Measurements from ENCODE around the gene RHBDL1.

The RHBDL1 gene

DNA sequence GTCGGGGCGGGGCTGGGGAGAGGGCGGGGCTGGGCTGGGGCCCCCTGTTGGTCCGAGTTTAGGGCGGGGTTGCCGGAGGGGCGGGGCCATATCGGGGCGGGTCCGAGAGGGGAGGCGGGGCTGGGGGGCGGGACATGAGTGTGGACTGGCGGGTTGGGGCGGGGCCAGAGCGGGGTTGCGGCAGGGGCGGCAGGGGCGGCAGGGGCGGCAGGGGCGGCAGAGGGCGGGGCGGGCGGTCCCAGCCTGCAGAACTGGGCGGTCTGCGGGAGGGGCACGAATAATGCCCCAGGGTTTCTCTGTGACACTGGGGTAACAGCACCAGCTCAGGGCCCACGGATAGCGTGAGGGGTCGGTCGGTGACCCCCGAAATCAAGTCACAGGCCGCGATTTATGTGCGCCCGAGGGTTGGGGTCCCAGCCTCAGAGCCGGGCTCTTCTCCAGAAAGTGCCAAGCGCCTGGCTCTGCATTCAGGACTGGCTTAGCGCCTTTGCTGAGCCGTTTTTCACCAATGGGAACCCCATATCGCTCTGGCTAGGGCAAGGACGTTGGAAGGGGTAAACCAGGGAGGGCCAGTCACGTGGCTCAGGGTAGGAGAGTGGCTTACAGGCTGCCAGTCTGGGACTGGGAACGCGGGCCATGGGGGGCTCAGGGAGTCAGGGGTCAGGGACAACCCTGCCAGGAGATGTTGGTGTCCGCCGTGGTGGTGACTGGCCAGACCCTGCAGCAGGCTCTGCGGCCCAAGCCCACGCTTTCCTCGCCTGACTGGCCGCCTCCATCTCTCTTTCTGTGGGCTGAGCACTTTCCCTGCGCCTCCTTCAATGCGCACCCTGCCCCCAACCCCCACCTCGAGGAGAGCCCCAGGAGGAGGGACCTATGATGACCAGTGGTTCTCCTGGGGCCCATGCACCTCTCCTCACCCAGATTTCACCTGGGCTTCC lies 38.1 kb upstream of the RHBDL1 start:
- peak; percentile 76 for DNase-seq (ENCODE audit: low read depth)

DNA sequence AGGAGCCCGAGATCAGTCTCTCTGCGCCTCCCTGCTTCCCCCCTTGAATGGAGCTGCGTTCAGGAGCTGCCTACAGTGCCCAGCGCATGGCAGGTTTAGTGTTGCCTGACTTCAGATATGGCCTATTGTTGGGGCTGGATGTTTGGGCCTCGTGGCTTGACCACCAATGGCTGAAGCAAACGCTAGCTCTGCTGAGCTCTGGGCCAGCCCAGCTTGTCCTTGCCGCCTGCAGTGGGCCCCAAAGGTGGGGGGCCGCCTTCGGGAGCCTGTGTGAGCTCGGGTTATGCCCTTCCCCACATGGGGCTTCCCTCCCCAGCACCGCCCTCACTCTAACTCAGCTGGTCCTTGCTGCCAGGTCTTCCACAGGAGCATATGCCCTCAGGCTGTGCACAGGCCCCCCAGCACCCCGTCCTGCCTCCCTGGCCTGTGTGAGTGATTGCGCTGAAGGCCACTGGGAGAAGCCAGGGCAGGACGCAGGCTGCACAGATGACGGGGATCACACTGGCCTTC lies 37.4 kb upstream of the RHBDL1 start:
- DNase-seq (ENCODE audit: low read depth) = no peak

DNA sequence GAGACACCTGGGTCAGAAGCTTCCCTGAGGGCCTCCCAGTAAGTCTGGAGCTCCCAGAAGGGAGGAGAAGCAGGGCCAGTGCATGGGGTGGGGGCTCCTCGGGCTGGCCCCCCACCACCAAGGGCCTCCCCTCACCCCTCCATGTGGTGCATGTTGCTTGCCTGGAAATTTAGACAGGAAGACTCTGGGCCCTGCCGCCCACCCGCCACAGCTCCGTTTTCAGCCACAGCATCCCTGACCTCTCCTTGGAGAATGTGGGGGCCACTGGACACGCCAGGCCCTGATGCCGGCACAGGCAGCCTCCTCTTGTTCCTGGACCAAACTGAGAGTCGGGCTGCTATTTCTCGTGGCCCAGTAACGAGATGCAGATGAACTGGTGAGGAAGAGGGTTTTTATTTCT lies 36.6 kb upstream of the RHBDL1 start:
- DNase-seq (ENCODE audit: low read depth) = no peak

DNA sequence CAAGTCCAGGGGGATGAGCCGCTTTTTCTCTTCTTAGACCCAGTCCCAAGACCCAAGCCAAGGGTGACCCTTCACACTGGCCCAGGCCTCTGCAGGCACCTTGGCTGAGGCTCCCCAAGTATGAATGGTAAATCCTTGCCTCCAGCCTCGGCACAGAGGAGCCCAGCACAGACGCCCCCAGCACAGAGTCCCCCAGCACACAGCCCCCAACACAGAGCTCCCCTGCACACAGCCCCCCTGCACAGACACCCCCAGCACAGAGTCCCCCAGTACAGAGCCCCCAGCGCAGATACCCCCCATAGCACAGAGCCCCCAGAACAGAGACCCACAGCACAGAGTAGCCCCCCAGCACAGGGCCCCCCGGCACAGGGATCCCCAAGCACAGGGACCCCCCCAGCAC lies 34.9 kb upstream of the RHBDL1 start:
- DNase-seq (ENCODE audit: low read depth) = no peak

DNA sequence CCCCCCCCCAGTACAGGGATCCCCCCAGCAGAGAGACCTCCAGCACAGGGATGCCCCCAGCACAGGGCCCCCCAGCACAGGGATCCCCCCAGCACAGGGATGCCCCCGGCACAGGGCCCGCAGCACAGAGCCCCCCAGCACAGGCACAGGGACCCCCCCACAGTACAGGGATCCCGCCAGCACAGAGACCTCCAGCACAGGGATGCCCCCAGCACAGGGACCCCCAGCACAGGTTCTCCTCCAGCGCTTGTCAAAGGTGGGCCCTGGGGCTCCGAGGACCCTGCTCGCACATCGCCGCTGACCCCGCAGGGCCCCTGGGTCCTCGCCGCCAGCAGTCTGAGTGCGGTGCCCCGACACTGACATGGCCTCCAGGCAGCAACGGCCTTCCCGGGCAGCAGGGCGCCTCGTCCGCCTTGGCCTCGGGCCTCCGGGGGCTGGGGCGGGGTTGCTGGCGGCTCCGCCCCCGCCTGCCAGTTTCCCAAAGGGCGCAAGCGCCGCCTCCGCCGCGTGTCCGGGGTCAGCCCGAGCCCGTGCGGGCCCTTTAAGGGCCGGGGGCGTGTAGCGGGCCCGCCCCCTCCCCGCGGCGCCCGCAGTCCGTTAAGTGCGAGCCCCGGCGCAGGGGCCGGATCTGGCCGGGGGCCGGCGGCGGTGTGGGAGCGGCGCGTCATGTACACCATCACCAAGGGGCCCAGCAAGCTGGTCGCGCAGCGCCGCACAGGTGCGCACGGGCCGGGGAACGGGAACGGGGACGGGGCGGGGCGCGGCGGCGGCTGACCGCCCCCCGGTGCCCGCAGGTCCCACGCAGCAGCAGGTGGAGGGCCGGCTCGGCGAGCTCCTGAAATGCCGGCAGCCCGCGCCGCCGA lies 33.9 kb upstream of the RHBDL1 start, which contains the start of gene MCRIP2:
MCRIP2 (plus strand) TSS at position 503 of the 863 bp plus-strand sequence; CDS start at position 667, 164 bp downstream.
- DNase-seq (ENCODE audit: low read depth) = peak; percentile 77

DNA sequence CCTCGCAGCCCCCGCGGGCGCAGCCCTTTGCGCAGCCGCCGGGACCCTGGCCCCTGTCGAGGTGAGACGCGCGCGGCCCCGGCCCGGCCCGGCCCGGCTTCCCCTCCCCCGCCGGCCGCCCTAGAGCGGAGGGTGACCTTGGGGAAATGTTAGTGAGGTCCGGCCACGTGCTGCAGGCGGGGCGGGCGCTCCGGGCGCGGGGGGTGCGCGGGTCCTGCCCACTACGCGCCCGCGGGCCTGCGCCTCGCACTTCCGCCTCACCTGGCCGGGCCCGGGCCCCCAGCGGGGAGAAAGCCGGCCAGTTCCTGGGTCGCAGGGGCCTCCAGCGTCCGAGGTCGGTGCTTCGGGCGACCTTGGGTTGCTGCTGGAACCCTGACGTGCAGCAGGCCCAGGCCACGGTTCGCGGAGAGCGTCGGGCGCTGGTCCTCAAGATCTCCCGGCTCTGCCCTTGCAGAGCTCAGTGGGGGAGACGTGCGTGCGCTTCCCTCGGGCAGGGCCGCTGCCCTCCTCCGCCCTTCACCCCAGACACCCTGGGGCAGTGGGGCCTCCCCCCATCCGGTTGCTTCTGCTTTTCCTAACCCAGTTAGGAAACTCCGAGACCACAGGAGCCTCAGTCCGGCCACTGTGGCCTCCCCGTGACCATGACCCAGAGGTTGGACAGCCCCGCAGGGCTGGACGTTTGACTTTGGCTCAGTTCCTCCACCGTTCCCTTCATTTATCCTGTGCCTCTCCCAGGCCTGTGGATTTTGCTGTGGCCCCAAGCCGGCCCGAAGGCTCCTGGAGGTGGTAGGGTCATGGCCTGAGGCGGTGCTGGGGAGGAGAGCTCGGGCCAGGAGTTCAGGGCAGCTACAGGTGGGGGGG lies 33.1 kb upstream of the RHBDL1 start:
- DNase-seq (ENCODE audit: low read depth) = peak; percentile 36

DNA sequence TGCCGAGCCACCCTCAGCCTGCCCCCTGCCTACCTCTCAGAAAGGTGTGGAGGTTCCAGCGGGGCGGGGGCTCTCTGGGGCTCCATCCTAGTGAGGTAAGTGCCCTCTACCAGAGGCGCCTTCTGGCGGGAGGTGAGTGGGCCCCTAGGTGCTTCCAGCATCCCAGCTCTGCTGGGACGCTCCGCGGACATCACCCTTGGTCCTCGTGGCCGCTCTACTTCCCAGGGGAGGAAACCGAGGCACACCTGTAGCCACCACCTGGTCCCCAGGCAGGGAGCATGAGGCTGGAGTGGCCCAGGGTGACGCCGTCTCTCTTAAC lies 32.5 kb upstream of the RHBDL1 start:
- DNase-seq (ENCODE audit: low read depth) = no peak

DNA sequence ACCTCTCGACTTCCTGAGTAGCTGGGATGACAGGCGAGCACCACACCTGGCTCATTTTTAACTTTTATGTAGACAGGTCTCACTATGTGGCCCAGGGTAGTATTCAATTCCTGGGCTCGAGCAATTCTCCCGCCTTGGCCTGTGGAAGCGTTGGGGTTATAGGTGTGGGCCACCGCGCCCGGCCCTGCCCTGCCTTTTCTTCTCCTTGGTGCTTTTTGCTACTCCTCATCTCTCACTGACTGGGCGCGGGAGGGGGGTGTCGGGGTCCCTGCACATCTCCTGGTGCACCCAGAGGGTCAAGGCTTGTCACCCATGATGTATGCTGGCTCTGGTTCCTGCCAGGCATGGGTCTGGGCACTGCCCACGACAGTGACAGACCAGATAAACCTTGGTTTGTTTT lies 30.9 kb upstream of the RHBDL1 start:
- DNase-seq (ENCODE audit: low read depth) = no peak

DNA sequence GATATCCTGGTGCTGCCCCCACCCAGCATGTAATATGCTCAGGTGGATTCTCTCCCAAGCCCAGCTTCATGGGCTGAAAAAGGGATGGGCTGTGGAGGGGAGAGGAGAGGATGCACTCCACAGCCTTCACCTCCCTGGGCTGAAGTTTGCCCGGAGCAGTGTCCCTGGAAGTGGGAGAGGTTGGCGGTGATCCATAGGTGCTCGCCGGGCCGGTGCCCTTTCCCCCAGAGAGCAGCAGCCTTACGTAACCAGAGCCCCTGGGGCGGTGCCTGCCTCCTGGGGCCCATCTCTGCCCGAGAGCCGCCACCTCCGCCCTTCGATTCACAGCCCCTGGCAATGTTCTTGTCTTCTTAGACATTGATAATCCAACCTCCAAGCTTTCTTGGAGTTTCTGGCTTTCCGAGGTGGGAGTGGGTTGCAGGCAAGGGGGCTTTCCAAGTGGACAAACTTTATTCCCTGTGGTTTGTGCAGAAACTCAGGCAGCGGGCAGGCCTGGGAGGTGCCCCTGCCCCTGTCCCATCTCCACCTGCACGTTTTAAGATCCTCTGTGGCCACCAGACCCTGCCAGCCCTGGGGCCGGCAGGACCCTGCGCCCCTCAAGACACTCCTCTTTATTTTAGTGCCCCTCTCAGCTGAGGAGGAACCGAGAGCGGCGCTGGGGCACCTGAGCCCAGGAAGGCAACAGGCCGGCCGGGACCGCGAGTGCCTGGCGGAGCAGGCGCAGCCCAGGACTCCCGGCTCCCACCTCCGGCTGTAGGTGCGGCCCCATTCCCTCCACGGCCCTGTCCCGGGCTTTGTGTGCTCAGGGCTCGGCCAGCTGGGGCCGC lies 29.4 kb upstream of the RHBDL1 start:
- DNase-seq (ENCODE audit: low read depth) = peak; percentile 28

DNA sequence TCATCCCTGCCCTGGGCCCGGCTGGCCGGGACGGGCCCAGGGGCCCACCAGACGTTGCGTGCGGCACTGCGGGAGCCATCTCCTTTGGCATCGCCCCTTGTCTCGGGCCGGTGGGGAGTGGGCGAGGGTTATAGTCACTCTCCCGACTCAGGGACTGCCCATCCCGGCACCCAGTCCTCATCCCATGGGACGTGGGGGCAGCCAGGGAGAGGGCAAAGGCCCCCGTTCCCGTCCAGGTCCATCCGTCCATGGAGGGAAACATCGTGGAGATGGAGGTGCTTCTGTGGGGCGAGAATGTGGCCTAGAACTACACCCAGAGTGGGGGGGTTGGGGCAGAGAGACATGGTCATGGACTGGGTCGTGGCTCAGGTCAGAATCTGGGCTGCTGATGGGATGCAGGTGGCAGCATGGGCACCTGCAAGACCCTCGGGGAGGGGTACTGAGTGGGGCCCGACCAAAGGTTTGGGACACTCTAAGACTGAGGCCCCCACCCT lies 28.7 kb upstream of the RHBDL1 start:
- DNase-seq (ENCODE audit: low read depth) = no peak

DNA sequence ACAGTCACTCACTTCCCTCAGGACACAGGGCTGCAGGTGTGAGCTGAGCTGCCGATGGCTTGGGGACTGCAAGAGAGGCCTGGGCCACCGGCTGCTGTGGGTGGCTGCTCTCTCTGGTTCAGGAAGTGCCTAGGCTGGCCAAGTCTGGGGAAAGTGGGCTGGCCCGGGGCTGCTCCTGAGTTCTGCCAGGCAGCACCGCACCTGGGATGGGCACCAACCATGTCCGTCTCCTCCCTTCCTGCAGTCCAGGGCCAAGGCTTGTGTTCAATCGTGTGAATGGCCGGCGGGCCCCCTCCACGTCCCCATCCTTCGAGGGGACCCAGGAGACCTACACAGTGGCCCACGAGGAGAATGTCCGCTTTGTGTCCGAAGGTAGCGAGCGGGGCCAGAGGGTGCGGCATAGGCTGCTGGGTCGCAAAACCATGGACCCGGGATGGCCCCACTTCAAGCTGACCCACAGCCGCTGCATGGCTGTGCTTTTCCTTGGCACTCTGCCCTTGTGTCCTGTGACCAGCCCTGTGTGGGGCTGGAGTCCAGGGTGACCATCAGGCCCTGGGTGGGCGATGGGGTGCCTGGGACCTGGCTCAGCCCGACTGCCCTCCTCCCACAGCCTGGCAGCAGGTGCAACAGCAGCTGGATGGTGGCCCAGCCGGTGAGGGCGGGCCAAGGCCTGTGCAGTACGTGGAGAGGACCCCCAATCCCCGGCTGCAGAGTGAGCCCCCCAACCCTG lies 28.1 kb upstream of the RHBDL1 start:
- no peak for DNase-seq (ENCODE audit: low read depth)

DNA sequence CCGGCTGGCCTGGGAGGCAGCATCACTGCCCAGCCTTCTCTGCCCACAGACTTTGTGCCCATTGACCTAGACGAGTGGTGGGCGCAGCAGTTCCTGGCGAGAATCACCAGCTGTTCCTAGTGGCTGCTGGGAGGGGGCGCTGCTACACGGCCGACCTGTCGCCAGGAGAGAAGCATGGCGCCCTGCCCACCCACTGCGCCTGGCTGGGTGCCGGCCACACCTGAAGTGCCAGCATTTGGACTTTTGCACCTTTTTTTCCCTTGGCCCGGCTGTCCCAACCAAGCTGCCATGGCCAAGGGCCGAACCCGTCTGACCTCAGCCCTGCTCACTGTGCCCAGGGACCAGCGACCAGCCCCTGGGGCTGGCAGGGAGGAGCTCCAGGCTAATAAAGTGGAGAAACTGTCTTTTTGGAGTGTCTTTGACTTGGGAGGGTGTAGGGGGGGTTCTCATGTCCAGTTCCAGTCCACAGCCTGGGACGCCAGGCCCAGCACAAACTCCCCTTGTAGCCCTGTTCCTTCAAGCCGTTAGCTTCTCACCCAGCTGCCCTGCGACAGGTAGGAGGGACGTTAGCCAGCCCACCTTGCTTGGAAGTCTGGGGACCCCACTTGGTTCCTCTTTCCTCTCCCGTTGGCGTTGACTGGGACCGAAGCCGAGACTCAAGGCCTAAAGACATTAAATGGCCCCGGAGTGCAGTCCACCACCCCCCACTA lies 27.2 kb upstream of the RHBDL1 start:
- peak; percentile 19 for DNase-seq (ENCODE audit: low read depth)

DNA sequence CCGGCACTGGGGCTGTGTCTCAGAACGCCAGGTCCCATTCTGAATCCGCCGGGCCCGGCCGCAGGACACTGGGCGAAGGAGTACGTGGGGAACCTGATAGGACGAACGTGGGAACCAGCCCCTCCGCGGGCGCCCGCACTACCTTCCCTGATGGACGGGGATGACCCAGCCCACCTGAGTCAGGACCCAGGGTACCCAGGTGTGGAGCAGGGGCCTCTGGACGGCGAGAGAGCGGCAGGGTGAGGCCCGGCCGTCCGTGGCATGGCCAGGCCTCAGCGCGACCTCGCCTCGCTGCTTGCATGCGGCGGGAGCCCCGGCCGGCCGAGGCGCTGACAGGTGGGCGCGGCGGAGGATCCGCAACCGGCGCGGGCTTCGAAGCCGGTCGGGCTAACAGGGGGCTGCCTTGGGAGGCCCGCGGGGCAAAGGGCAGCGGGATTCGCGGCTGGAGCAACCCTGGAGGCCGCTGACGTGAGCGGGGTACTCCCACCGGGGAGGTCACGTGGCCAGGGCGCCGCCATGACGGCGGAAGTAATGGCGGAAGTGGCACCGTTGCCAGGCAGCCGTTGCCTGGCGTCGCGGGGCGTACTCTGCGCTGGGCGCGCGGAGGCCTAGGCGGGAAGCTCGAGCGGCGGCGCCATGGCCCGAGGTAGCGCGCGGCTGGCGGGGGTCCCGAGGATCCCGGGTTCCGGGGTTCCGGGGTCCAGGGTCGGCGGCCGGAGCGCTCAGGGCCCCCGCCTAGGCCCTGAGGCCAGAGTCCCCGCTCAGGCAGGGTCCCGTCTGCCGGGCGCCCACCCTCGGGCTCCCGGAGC lies 26.5 kb upstream of the RHBDL1 start, which contains the start of gene WDR90:
WDR90 (plus strand) TSS at position 585 of the 809 bp plus-strand sequence; CDS start at position 637, 52 bp downstream.
- peak; percentile 86 for DNase-seq (ENCODE audit: low read depth)

DNA sequence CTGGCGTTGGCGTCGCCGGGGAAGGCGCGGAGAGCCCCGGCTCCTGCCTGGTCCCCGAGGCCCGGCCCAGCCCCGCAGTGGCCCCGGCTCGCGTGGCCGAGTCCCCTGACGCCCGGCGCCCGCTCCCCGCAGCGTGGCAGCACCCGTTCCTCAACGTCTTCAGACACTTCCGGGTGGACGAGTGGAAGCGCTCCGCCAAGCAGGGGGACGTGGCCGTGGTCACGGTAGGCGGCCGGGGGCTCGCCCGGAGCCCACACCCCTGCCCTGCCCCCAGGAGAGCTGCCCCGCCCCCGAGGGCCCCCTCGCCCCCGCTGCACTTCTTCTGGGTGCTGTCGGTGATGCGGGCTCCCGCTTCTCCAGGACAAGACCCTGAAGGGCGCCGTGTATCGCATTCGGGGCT lies 25.8 kb upstream of the RHBDL1 start:
- no peak for DNase-seq (ENCODE audit: low read depth)

DNA sequence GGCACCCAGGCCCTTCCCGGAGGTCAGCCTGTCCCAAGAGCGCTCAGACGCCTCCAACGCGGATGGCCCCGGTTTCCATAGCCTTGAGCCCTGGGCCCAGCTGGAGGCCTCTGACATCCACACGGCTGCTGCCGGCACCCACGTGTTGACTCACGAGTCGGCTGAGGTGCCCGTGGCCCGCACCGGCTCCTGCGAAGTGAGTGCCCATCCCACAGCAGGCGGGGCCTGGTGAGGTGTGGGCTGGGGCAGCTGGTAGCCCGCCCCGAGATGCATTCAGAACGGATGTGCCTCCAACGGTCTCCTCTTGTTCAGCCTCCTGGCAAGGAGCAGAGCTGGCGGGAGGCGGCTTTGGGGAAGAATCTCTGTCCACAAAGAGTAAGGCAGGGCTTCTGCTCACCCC lies 23.6 kb upstream of the RHBDL1 start:
- DNase-seq (ENCODE audit: low read depth) = no peak

DNA sequence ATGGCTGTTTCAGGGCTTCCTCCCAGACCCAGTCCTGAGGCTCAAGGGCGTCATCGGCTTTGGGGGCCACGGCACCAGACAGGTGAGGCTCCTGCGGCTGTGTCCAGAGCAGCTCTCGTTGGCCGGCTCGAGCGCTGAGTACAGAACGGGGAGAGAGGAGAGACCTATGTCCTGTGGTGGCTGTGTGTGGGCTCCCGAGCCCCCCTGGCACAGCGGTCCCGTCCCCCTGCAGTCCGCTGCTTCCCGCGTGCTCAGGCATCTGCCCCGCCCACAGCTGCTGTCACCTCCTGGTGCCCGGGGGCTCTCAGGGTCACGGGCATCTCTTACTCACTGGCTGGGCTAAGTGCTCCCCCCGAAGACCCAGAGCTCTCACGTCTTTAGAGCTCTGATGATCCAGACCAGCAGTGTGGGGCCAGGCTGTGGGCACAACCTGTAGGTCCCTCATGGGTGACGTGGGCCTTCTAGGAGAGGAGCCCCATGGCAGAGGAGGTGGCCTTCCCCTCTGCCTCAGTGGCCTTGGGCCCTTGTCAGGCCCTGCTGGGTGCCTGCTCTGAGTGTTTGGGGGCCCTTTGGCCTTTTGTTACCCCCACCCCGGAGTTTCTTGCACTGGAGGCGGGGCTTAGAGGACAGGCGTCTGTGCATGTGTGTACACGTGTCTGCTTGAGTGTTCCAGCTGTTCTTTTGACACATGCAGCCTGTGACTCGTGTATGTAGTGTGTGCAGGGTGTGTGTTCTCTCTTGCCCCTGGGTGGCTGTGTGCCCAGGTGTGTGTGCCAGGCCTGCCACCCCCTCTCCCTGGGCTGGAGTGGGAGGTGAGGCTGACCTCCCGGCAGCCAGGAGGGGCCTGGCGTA lies 22.8 kb upstream of the RHBDL1 start:
- DNase-seq (ENCODE audit: low read depth) = no peak

DNA sequence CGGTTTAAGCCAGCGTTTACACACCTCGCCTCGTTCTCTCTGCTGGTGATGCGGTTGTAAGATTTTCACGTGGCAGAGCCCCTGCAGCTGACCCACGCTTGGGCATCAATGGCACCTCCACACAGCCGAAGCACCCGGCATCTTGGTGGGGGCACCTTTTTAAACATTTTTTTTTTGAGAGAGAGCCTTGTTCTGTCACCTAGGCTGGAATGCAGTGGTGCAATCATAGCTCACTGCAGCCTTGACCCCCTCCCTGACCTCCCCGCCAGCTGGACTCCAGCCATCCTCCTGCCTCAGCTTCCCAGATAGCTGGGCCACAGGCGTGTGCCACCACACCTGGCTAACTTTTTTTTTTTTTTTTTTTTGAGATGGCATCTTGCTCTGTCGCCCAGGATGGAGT lies 21.4 kb upstream of the RHBDL1 start:
- no peak for DNase-seq (ENCODE audit: low read depth)
